ENCODE measurements around the gene RGS7. TPM values are rescaled to one million over a fixed set of nuclear protein-coding genes. Genes with fewer than 3 reads are reported as not detected.

RGS7 gene
- total RNA-seq, 1 experiment from 2014 or later, result 1.5 TPM

- Histone ChIP-seq H3K4ac (ENCODE audit: low read depth, low read length) (no peak overlapping the region), H3K18ac (ENCODE audit: insufficient read length, low read depth, low read length) (no peak overlapping the region), H2BK120ac (ENCODE audit: low read depth, low read length, poor library complexity, severe bottlenecking) (no peak overlapping the region), H2BK5ac (ENCODE audit: insufficient read length, low read length) (no peak overlapping the region), H3K23me2 (ENCODE audit: insufficient read length, low read depth, low read length, poor library complexity, severe bottlenecking) (no peaks in the 10 kb centered on the region), H2BK15ac (ENCODE audit: low read depth, low read length) (no peak overlapping the region), H4K5ac (ENCODE audit: insufficient read length, low read depth, low read length) (no peak overlapping the region), H4K20me1 (ENCODE audit: control insufficient read depth, insufficient read depth, insufficient read length) (no peaks in the 10 kb centered on the region), H3K9ac (ENCODE audit: extremely low read depth, insufficient read length, low read length) (no peak overlapping the region), H3K56ac (ENCODE audit: insufficient read length, low read depth, low read length) (no peak overlapping the region), H3K27me3 (ENCODE audit: insufficient read depth, low read length) (no peaks in the 10 kb centered on the region), H3K9me3 (ENCODE audit: control insufficient read depth, low read depth, low read length) (no peaks in the 10 kb centered on the region), H3K23ac (ENCODE audit: insufficient read length, low read depth, low read length) (no peak overlapping the region), H2AFZ (ENCODE audit: low read length) (no peak overlapping the region), H3K79me2 (ENCODE audit: insufficient read depth, low read length) (no peaks in the 10 kb centered on the region), H4K91ac (ENCODE audit: insufficient read length, low read depth, low read length) (no peak overlapping the region), H3K27ac (ENCODE audit: insufficient read length, low read depth, low read length) (no peak overlapping the region), H3K4me1 (ENCODE audit: insufficient read depth, low read length) (peaks cover 3% of the 10 kb centered on the region), H3K14ac (ENCODE audit: insufficient read depth, low read length) (no peak overlapping the region), H4K8ac (replicated peaks; ENCODE audit: insufficient read length, low read depth, low read length) (no peak overlapping the region), H3K4me2 (ENCODE audit: insufficient read depth, insufficient read length, low read length) (no peak overlapping the region), H2BK12ac (ENCODE audit: insufficient read length, low read depth, low read length) (no peak overlapping the region), H2AK5ac (ENCODE audit: insufficient read length, low read length) (no peak overlapping the region), H3T11ph (ENCODE audit: low read length) (no peak overlapping the region), H3K79me1 (ENCODE audit: insufficient read depth, low read depth, low read length, poor library complexity, severe bottlenecking) (no peaks in the 10 kb centered on the region), H2BK20ac (ENCODE audit: low read depth, low read length, poor library complexity, severe bottlenecking) (no peak overlapping the region)
- Mint-ChIP-seq H3K4me1 (peaks cover 11 to 12% of the 10 kb centered on the region in 2 experiments), H3K36me3 (ENCODE audit: insufficient read depth in 1 of 3, low read depth in 3 of 3) (peaks cover 0 to 4% (median 0%) of the 10 kb centered on the region in 3 experiments; a peak in 1 of 7 replicates), H3K9me3 (peaks cover 0 to 3% of the 10 kb centered on the region in 2 experiments; a peak in 1 of 5 replicates), H3K27me3 (ENCODE audit: low read depth) (no peaks in the 10 kb centered on the region), H3K4me3 (no peak overlapping the region), H3K27ac (no peak overlapping the region; a peak in 2 of 7 replicates)
- no CpG with 5 or more reads among the region's 7 CpGs for WGBS (ENCODE audit: extremely low coverage, insufficient read length, low lambda C conversion rate)
- no peak for TF ChIP-seq CTCF (conservative IDR thresholded peaks at IDR 0.05)
- no peak for DNase-seq
These were observed 148.1 kb downstream of the RGS7 start for GRCh38 chr1:241208910-241209379.
